Peyer's patch (tissue), 4 donors: ENCODE data around the gene ZFR. TPM values are rescaled to one million over a fixed set of nuclear protein-coding genes. Genes with fewer than 3 reads are reported as not detected.
"Not testable (repeated sequence)": the region's sequence is repeated elsewhere in the genome, so short reads cannot be mapped to it uniquely, and the experiment has no call there.

ENCODE experiments used
- DNase-seq, 3 donors: peaks; one replicate each; pipeline ENCODE4 v3.0.0-alpha.2; 2017 to 2019
- H3K27ac ChIP-seq, 4 donors: fragments of 200-600 bp; sonication (generic); one replicate each; pipeline ENCODE4 v1.5.1; 2016 to 2019
- H3K27me3 ChIP-seq, 2 donors: fragments of 200-600 bp; sonication (generic); one replicate each; pipeline ENCODE4 v1.5.1; 2019
- H3K36me3 ChIP-seq, 3 donors: fragments of 200-600 bp; sonication (generic); one replicate each; pipeline ENCODE4 v1.5.1; 2016 to 2019
- H3K4me1 ChIP-seq, 4 donors: fragments of 200-600 bp; sonication (generic); one replicate each; pipeline ENCODE4 v1.5.1; 2016 to 2019
- H3K4me3 ChIP-seq, 4 donors: fragments of 200-600 bp; sonication (generic); 1 replicate in 3 of 4; 2 replicates in 1 of 4; pipeline ENCODE4 v1.5.1; 2016 to 2019; ENCODE audit warnings: mild to moderate bottlenecking in 1 of 4
- H3K9me3 ChIP-seq, 4 donors: fragments of 200-600 bp; sonication (generic); one replicate each; pipeline ENCODE4 v1.5.1; 2016 to 2019; ENCODE audit warnings: mild to moderate bottlenecking in 1 of 4
- POLR2A ChIP-seq, 2 donors: fragments of 450-650 bp; IDR thresholded peaks; one replicate each; pipeline ENCODE4 v1.5.1; 2017; ENCODE audit warnings: antibody characterized with exemption in 2 of 2, mild to moderate bottlenecking in 2 of 2, moderate library complexity in 2 of 2
- total RNA-seq, 4 donors: library from RNA; depleted of rRNA; stranded (reverse); fragments of >200 nt; gene quantifications; one replicate each; pipeline ENCODE4 v1.1.0, GENCODE V29; 2016
- TF ChIP-seq, protein P1 (sequence below), 6 experiments: fragments of 450-650 bp in 4 of 6; fragments of 200-600 bp in 2 of 6; sonication (generic) in 1 of 6; IDR thresholded peaks; one replicate each; pipeline ENCODE4 v1.5.1; 2017 to 2019; ENCODE audit warnings: antibody characterized with exemption in 6 of 6, mild to moderate bottlenecking in 3 of 6, moderate library complexity in 1 of 6

Gene ZFR
- total RNA-seq, 4 donors from 2014 or later, result 33.5 to 66.8 (median 50.9) TPM

DNA sequence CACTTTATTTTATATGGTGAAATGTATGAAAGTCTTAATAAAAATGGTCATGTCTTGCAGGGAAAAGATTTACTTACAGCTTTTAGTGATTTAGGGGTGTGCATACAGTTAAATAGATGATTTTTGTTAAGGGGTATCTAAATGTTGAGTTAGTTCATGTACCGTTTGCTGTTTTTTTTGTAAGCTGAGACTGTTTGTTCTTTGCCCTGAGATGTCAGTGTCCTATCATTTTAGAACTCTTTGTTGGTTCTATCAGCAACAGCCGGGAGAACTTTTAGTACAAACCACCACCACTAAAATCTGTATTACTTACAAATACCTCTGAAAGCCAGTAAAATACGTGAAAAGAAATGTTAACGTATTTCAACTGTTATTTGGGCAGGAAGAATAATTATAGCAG, 75.5 kb downstream of the ZFR start:
- Histone ChIP-seq H3K27me3 (no peaks in the 10 kb centered on the region), H3K9me3 (no peaks in the 10 kb centered on the region), H3K36me3 (peaks cover 0 to 34% (median 0%) of the 10 kb centered on the region in 3 donors), H3K27ac (no peak overlapping the region), H3K4me1 (no peaks in the 10 kb centered on the region), H3K4me3 (no peak overlapping the region)
- TF ChIP-seq, protein P1, sequence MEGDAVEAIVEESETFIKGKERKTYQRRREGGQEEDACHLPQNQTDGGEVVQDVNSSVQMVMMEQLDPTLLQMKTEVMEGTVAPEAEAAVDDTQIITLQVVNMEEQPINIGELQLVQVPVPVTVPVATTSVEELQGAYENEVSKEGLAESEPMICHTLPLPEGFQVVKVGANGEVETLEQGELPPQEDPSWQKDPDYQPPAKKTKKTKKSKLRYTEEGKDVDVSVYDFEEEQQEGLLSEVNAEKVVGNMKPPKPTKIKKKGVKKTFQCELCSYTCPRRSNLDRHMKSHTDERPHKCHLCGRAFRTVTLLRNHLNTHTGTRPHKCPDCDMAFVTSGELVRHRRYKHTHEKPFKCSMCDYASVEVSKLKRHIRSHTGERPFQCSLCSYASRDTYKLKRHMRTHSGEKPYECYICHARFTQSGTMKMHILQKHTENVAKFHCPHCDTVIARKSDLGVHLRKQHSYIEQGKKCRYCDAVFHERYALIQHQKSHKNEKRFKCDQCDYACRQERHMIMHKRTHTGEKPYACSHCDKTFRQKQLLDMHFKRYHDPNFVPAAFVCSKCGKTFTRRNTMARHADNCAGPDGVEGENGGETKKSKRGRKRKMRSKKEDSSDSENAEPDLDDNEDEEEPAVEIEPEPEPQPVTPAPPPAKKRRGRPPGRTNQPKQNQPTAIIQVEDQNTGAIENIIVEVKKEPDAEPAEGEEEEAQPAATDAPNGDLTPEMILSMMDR (IDR thresholded peaks at IDR 0.05), result no peak
- no peak for TF ChIP-seq POLR2A (IDR thresholded peaks at IDR 0.05)
- DNase-seq, result no peak

DNA sequence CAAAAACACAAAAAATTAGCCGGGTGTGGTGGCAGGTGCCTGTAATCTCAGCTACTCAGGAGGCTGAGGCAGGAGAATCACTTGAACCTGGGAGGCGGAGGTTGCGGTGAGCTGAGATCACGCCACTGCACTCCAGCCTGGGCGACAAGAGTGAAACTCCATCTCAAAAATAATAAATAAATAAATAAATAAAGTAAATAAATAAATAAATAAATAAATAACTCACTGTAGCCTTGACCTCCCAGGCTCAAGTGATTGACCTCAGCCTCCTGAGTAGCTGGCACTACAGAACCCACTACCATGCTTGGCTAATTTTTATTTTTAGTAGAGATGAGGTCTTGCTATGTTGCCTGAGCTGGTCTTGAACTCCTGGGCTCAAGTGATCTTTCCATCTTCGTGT, 77.3 kb downstream of the ZFR start:
- DNase-seq, H3K27me3 ChIP-seq, H3K4me3 ChIP-seq, H3K9me3 ChIP-seq, H3K27ac ChIP-seq, H3K4me1 ChIP-seq: not testable (repeated sequence)
- peaks cover 0 to 26% (median 0%) of the 10 kb centered on the region in 3 donors for H3K36me3 ChIP-seq

DNA sequence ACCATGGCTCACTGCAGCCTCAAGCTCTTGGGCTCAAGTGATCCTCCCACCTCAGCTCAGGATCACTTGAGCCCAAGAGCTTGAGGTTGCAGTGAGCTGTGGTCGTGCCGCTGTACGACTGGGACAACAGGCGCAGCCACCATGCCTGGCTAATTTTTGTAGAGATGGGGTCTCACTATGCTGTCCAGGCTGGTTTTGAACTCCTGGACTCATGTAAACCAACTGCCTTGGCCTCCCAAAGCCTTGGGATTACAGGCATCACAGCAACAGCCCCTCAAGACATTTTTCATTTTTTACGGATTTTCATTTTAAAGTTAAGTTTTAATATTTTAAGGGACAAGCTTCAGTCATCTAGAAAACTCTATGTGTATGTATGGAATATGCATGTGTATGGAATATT, 78.9 kb downstream of the ZFR start:
- H3K36me3 ChIP-seq, result peaks cover 0 to 28% (median 0%) of the 10 kb centered on the region in 3 donors
- H3K9me3 ChIP-seq, result no peaks in the 10 kb centered on the region
- H3K27ac ChIP-seq, result no peak overlapping the region
- H3K27me3 ChIP-seq, result no peaks in the 10 kb centered on the region
- TF ChIP-seq, protein P1 (IDR thresholded peaks at IDR 0.05), result no peak
- no peak for DNase-seq
- H3K4me1 ChIP-seq, result no peaks in the 10 kb centered on the region
- no peak overlapping the region for H3K4me3 ChIP-seq

DNA sequence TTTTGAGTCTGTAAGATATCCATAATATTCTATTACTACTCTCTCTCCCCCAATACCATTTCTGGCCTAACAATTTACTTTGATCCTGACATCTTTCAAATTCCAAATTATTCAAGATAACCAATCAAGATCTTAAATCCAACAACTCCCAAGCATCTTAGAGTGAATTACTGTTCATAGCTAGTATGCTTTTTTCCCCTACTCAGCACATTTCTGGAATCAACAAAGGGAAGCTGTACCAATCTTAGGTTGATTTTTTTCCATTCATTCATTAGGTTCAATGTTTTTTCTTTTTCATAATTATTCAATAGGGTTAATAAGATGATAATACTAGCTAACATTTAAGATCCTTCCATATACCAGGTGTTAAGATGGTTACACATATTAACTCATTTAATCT, 81.5 kb downstream of the ZFR start:
- TF ChIP-seq, protein P1 (IDR thresholded peaks at IDR 0.05), result no peak
- TF ChIP-seq POLR2A (IDR thresholded peaks at IDR 0.05), result no peak
- no peak overlapping the region for H3K27ac ChIP-seq
- no peaks in the 10 kb centered on the region for H3K4me1 ChIP-seq
- no peaks in the 10 kb centered on the region for H3K27me3 ChIP-seq
- no peak overlapping the region for H3K4me3 ChIP-seq
- no peaks in the 10 kb centered on the region for H3K9me3 ChIP-seq
- DNase-seq, result no peak
- peaks cover 0 to 44% (median 0%) of the 10 kb centered on the region in 3 donors for H3K36me3 ChIP-seq

DNA sequence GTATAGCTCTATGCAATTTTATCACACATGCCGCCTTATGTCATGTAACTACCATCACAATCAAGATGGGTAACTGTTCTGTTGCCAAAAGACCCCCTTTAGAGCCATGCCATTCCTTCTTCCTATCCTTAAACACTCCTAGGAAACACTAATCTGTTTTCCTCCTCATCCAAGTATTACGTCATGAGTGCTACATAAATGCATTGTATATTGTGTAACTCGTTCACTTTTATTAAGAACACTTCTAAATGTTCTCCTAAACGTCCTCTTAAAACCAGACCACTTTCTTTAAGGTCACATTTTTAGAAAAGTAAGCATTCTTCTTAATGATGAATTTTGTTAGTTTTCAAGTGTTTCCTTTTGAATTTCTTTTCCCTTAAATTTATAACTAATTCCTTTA, 82.0 kb downstream of the ZFR start:
- Histone ChIP-seq H3K27me3 (no peaks in the 10 kb centered on the region), H3K36me3 (peaks cover 0 to 47% (median 0%) of the 10 kb centered on the region in 3 donors), H3K9me3 (no peaks in the 10 kb centered on the region), H3K4me3 (no peak overlapping the region), H3K27ac (no peak overlapping the region), H3K4me1 (no peaks in the 10 kb centered on the region)
- TF ChIP-seq, protein P1 (IDR thresholded peaks at IDR 0.05), result no peak
- no peak for DNase-seq

DNA sequence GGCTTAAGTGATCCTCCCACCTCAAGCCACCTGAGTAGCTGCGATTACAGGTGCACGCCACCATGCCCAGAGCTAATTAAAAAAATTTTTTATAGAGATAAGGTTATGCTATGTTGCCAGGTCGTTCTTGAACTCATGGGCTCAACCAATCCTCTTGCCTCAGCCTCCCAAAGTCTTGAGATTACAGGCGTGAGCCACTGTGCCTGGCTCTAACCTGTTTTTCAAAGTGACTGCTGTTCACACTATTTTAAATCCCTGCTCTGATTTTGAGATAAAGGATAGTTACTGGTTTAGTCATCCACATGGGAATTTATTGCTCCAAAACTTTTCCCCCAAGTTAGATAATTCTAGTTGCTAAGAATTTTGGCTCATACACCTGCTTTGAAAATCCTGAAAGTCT, 83.6 kb downstream of the ZFR start:
- H3K27ac ChIP-seq, result no peak overlapping the region
- H3K4me1 ChIP-seq, result no peaks in the 10 kb centered on the region
- no peaks in the 10 kb centered on the region for H3K9me3 ChIP-seq
- TF ChIP-seq, protein P1 (IDR thresholded peaks at IDR 0.05), result no peak
- no peak for TF ChIP-seq POLR2A (IDR thresholded peaks at IDR 0.05)
- H3K27me3 ChIP-seq, result no peaks in the 10 kb centered on the region
- no peak for DNase-seq
- peaks cover 0 to 59% (median 0%) of the 10 kb centered on the region in 3 donors for H3K36me3 ChIP-seq
- H3K4me3 ChIP-seq, result no peak overlapping the region
